Upper lobe of left lung (tissue), 6 donors: ENCODE data around the gene PTDSS2. TPM values are rescaled to one million over a fixed set of nuclear protein-coding genes. Genes with fewer than 3 reads are reported as not detected.

Experiments used
- ATAC-seq, 2 donors: fragments of 200-7000 bp; cut with Tn5 transposase; one replicate each; pipeline ENCODE4 v1.9.1; 2022; ENCODE audit warnings: mild to moderate bottlenecking in 2 of 2, moderate library complexity in 2 of 2; ENCODE audit not compliant: low FRiP score in 2 of 2
- DNase-seq, 2 donors: peaks; one replicate each; pipeline ENCODE4 v3.0.0-alpha.2; 2019 to 2020
- H3K27ac ChIP-seq, 4 donors: fragments of 200-600 bp; sonication (generic); one replicate each; pipeline ENCODE4 v1.5.1; 2016 to 2019
- H3K27me3 ChIP-seq, 4 donors: fragments of 200-600 bp; sonication (generic); one replicate each; pipeline ENCODE4 v1.5.1; 2017 to 2019
- H3K36me3 ChIP-seq, 4 donors: fragments of 200-600 bp; sonication (generic); one replicate each; pipeline ENCODE4 v1.5.1; 2016 to 2019
- H3K4me1 ChIP-seq, 4 donors: fragments of 200-600 bp; sonication (generic); one replicate each; pipeline ENCODE4 v1.5.1; 2018 to 2019
- H3K4me3 ChIP-seq, 4 donors: fragments of 200-600 bp; sonication (generic); one replicate each; pipeline ENCODE4 v1.5.1; 2017 to 2019; ENCODE audit warnings: mild to moderate bottlenecking in 2 of 4, moderate library complexity in 1 of 4
- H3K9me3 ChIP-seq, 4 donors: fragments of 200-600 bp; sonication (generic); one replicate each; pipeline ENCODE4 v1.5.1; 2018 to 2019
- CTCF ChIP-seq, 6 experiments: fragments of 450-650 bp in 4 of 6; fragments of 200-600 bp in 2 of 6; sonication (generic) in 2 of 6; IDR thresholded peaks; one replicate each; pipeline ENCODE4 v1.5.1; 2016 to 2019; ENCODE audit warnings: antibody characterized with exemption in 6 of 6
- EP300 ChIP-seq, 4 donors: sonication (generic); formaldehyde crosslinking; IDR thresholded peaks; one replicate each; pipeline ENCODE4 v1.5.1; 2017; ENCODE audit warnings: antibody characterized with exemption in 4 of 4, control low read depth in 2 of 4
- POLR2A ChIP-seq, 4 donors: fragments of 450-650 bp; IDR thresholded peaks; one replicate each; pipeline ENCODE4 v1.5.1; 2016 to 2017; ENCODE audit warnings: antibody characterized with exemption in 4 of 4, mild to moderate bottlenecking in 2 of 4
- POLR2AphosphoS5 ChIP-seq, 2 donors: sonication (generic); formaldehyde crosslinking; IDR thresholded peaks; one replicate each; pipeline ENCODE4 v1.5.1; 2017; ENCODE audit warnings: antibody characterized with exemption in 2 of 2
- WGBS, 2 donors: methylation state at CpG; one replicate each; pipeline ENCODE4 v1.1.5; 2017 to 2018; 5-methylcytosine and 5-hydroxymethylcytosine counted together
- total RNA-seq, 6 donors: library from RNA; depleted of rRNA in 4 of 6; stranded (reverse); fragments of >200 nt in 4 of 6; gene quantifications; one replicate each; pipeline versions ENCODE4 v1.1.0 to v1.2.1, GENCODE V29; 2016 to 2021
- donor health status: DM: no; HTN: no; CAD: no; lungs with moderate emphysema.
- donor health status: DM: no; HTN: yes; CAD: no; lungs with severe emphysema.

Gene PTDSS2
- total RNA-seq, 6 donors from 2014 or later: 29.6 to 188 (median 45.1) TPM

- WGBS, 2 donors: 72 to 76% methylated on average over 7 of the region's 7 CpGs
- Histone ChIP-seq H3K4me3 (peak overlapping the region in 3 of 4 donors; percentile 42 to 70 (median 58)), H3K36me3 (peaks cover 6 to 41% (median 32%) of the 10 kb centered on the region in 4 donors), H3K9me3 (no peaks in the 10 kb centered on the region), H3K27me3 (no peaks in the 10 kb centered on the region), H3K4me1 (peaks cover 43 to 57% (median 46%) of the 10 kb centered on the region in 4 donors), H3K27ac (peak overlapping the region; percentile 79 to 100 (median 98))
- TF ChIP-seq POLR2A (IDR thresholded peaks at IDR 0.05) (no peak), EP300 (IDR thresholded peaks at IDR 0.05) (no peak), CTCF (IDR thresholded peaks at IDR 0.05) (no peak)
- no peak for DNase-seq
- ATAC-seq: no peak
Observed at GRCh38 chr11:504994-505344, 54.9 kb downstream of the PTDSS2 start.

GRCh38 chr11:506238-506994 is 56.3 kb downstream of the PTDSS2 start:
- H3K36me3 ChIP-seq: peaks cover 0 to 34% (median 20%) of the 10 kb centered on the region in 4 donors
- H3K4me1 ChIP-seq: peaks cover 43 to 57% (median 46%) of the 10 kb centered on the region in 4 donors
- peak; percentile 90 to 91 for ATAC-seq
- DNase-seq: peak; percentile 96 to 100
- WGBS, 2 donors: 0% methylated on average over 27 of the region's 71 CpGs
- peak overlapping the region; percentile 60 to 82 (median 72) for H3K4me3 ChIP-seq
- no peaks in the 10 kb centered on the region for H3K27me3 ChIP-seq
- no peaks in the 10 kb centered on the region for H3K9me3 ChIP-seq
- TF ChIP-seq POLR2A (IDR thresholded peaks at IDR 0.05): peak; percentile 41 to 93 (median 66)
- peak in 3 of 4 donors; percentile 61 to 88 (median 85) for TF ChIP-seq EP300 (IDR thresholded peaks at IDR 0.05)
- peak in 4 of 6 experiments; percentile 16 to 46 (median 32) for TF ChIP-seq CTCF (IDR thresholded peaks at IDR 0.05)
- peak; percentile 69 to 79 for TF ChIP-seq POLR2AphosphoS5 (IDR thresholded peaks at IDR 0.05)
- peak overlapping the region; percentile 98 to 100 (median 99) for H3K27ac ChIP-seq

GRCh38 chr11:506995-507726 is 57.1 kb downstream of the PTDSS2 start, which contains the start of gene RNH1:
RNH1 (minus strand) TSS chr11:507242; CDS start chr11:502162, 5,080 bp downstream.
- H3K4me3 ChIP-seq: peak within 1 kb of the TSS; percentile 70 to 82 (median 76)
- ATAC-seq: peak; percentile 94 to 96
- peak within 1 kb of the TSS; percentile 98 to 100 (median 99) for H3K27ac ChIP-seq
- no peaks in the 10 kb centered on the region for H3K27me3 ChIP-seq
- H3K36me3 ChIP-seq: peaks cover 0 to 32% (median 13%) of the 10 kb centered on the region in 4 donors
- H3K9me3 ChIP-seq: no peaks in the 10 kb centered on the region
- TF ChIP-seq EP300 (IDR thresholded peaks at IDR 0.05): no peak
- peak in 3 of 4 donors; percentile 60 to 78 (median 75) for TF ChIP-seq POLR2A (IDR thresholded peaks at IDR 0.05)
- TF ChIP-seq CTCF (IDR thresholded peaks at IDR 0.05): peak in 1 of 6 experiments; percentile 13
- TF ChIP-seq POLR2AphosphoS5 (IDR thresholded peaks at IDR 0.05): peak; percentile 72 to 93
- H3K4me1 ChIP-seq: peaks cover 42 to 52% (median 46%) of the 10 kb centered on the region in 4 donors
- peak; percentile 99 to 100 for DNase-seq
- WGBS, 2 donors: 2% methylated on average over 40 of the region's 93 CpGs; no CpG with 5 or more reads in 1 of the 2 donors

GRCh38 chr11:507727-508515 is 57.8 kb downstream of the PTDSS2 start:
- Histone ChIP-seq H3K4me3 (peak overlapping the region; percentile 70 to 82 (median 76)), H3K27me3 (no peaks in the 10 kb centered on the region), H3K9me3 (no peaks in the 10 kb centered on the region), H3K4me1 (peaks cover 35 to 44% (median 38%) of the 10 kb centered on the region in 4 donors), H3K27ac (peak overlapping the region; percentile 98 to 100 (median 99)), H3K36me3 (peaks cover 0 to 39% (median 12%) of the 10 kb centered on the region in 4 donors)
- TF ChIP-seq CTCF (IDR thresholded peaks at IDR 0.05): no peak
- TF ChIP-seq POLR2AphosphoS5 (IDR thresholded peaks at IDR 0.05): no peak
- no peak for TF ChIP-seq EP300 (IDR thresholded peaks at IDR 0.05)
- TF ChIP-seq POLR2A (IDR thresholded peaks at IDR 0.05): no peak
- no peak for ATAC-seq
- 50 to 77% methylated on average over 23 to 38 of the region's 45 CpGs for WGBS, 2 donors
- peak in 1 of 2 donors; percentile 56 for DNase-seq
